Ishikawa (cell line): Measurements from ENCODE around the gene MGMT.

ENCODE experiments used
- CEBPB ChIP-seq: IDR thresholded peaks from 2 replicates; pipeline ENCODE4 v1.6.1; 2012
- CREB1 ChIP-seq: IDR thresholded peaks from 2 replicates; pipeline ENCODE4 v1.6.1; 2012; ENCODE audit warnings: low read depth
- EGR1 ChIP-seq: IDR thresholded peaks from 2 replicates; pipeline ENCODE4 v1.6.1; 2012
- EP300 ChIP-seq: IDR thresholded peaks from 2 replicates; pipeline ENCODE4 v1.6.1; 2012; ENCODE audit warnings: borderline replicate concordance
- FOXM1 ChIP-seq: IDR thresholded peaks from 2 replicates; pipeline ENCODE4 v1.6.1; 2012; ENCODE audit warnings: low read depth, borderline replicate concordance
- NFIC ChIP-seq: IDR thresholded peaks from 2 replicates; pipeline ENCODE4 v1.6.1; 2012
- RAD21 ChIP-seq: IDR thresholded peaks from 2 replicates; pipeline ENCODE4 v1.6.1; 2012; ENCODE audit warnings: low read depth
- TAF1 ChIP-seq: IDR thresholded peaks from 2 replicates; pipeline ENCODE4 v1.6.1; 2012; ENCODE audit warnings: low read depth, mild to moderate bottlenecking
- TCF12 ChIP-seq: IDR thresholded peaks from 2 replicates; pipeline ENCODE4 v1.6.1; 2012; ENCODE audit warnings: low read depth
- TEAD4 ChIP-seq: IDR thresholded peaks from 2 replicates; pipeline ENCODE4 v1.6.1; 2012
- YY1 ChIP-seq: IDR thresholded peaks from 2 replicates; pipeline ENCODE4 v1.6.1; 2012; ENCODE audit warnings: low read depth
- ZBTB7A ChIP-seq: IDR thresholded peaks from 2 replicates; pipeline ENCODE4 v1.6.1; 2012; ENCODE audit warnings: low read depth
- TF ChIP-seq, protein P1 (sequence below): IDR thresholded peaks from 2 replicates; pipeline ENCODE4 v1.6.1; 2012
- TF ChIP-seq, protein P2 (sequence below): IDR thresholded peaks from 2 replicates; pipeline ENCODE4 v1.6.1; 2012; ENCODE audit warnings: low read depth, mild to moderate bottlenecking
- TF ChIP-seq, protein P3 (sequence below): IDR thresholded peaks from 2 replicates; pipeline ENCODE4 v1.6.1; 2012

MGMT gene

DNA sequence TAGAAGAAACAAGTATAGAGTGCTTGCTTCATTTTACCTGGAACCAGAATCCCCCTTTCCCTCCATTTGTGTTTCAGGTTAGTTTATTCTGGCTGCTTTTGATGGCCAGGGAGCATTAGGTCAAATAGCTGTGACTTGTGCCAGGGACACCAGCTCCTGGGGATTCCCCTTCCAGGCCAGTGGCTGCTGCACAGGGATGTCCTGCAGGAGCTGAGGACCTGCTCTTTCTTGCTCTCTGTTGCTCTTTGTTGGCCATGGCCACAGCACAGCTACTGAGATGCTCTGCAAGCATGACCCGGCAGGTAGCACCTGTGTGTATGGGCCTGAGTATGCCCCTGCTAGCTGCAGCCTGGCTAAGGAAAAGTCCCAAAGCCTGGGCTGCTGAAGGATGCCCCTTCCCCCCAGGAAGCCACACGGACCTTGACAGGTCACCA, 288.1 kb downstream of the MGMT start:
- TF ChIP-seq CREB1 (no peak), TCF12 (no peak)

DNA sequence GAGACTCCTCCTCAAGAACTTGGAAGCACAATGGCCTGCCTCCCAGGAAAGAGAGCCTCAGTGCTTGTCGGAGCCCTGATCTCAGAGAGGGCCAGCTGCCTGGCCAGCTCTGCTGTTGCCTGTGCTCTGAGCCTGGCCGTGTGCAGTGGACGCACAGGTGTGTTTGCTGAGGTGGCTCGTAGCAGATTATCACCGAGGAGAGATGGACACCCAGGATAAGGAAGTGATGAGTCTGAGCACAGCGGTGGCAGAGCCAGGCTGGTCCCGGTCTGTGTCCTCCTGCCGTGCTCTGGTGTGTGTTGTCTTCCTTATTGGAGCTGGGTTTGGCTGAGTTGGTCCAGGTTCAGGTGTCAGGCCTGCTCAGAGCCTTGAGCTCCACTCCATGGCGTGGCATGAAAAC, 288.6 kb downstream of the MGMT start:
- no peak for TF ChIP-seq EP300
- no peak for TF ChIP-seq YY1
- TF ChIP-seq TCF12, result no peak
- no peak for TF ChIP-seq TAF1
- TF ChIP-seq FOXM1, result no peak
- TF ChIP-seq CEBPB, result no peak
- TF ChIP-seq, protein P1, sequence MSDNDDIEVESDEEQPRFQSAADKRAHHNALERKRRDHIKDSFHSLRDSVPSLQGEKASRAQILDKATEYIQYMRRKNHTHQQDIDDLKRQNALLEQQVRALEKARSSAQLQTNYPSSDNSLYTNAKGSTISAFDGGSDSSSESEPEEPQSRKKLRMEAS, result no peak
- TF ChIP-seq RAD21, result no peak
- TF ChIP-seq EGR1, result no peak
- TF ChIP-seq TEAD4, result no peak
- TF ChIP-seq, protein P2, sequence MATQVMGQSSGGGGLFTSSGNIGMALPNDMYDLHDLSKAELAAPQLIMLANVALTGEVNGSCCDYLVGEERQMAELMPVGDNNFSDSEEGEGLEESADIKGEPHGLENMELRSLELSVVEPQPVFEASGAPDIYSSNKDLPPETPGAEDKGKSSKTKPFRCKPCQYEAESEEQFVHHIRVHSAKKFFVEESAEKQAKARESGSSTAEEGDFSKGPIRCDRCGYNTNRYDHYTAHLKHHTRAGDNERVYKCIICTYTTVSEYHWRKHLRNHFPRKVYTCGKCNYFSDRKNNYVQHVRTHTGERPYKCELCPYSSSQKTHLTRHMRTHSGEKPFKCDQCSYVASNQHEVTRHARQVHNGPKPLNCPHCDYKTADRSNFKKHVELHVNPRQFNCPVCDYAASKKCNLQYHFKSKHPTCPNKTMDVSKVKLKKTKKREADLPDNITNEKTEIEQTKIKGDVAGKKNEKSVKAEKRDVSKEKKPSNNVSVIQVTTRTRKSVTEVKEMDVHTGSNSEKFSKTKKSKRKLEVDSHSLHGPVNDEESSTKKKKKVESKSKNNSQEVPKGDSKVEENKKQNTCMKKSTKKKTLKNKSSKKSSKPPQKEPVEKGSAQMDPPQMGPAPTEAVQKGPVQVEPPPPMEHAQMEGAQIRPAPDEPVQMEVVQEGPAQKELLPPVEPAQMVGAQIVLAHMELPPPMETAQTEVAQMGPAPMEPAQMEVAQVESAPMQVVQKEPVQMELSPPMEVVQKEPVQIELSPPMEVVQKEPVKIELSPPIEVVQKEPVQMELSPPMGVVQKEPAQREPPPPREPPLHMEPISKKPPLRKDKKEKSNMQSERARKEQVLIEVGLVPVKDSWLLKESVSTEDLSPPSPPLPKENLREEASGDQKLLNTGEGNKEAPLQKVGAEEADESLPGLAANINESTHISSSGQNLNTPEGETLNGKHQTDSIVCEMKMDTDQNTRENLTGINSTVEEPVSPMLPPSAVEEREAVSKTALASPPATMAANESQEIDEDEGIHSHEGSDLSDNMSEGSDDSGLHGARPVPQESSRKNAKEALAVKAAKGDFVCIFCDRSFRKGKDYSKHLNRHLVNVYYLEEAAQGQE, result no peak
- TF ChIP-seq NFIC, result no peak
- TF ChIP-seq CREB1, result no peak
- no peak for TF ChIP-seq ZBTB7A
- TF ChIP-seq, protein P3, sequence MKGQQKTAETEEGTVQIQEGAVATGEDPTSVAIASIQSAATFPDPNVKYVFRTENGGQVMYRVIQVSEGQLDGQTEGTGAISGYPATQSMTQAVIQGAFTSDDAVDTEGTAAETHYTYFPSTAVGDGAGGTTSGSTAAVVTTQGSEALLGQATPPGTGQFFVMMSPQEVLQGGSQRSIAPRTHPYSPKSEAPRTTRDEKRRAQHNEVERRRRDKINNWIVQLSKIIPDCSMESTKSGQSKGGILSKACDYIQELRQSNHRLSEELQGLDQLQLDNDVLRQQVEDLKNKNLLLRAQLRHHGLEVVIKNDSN, result no peak

DNA sequence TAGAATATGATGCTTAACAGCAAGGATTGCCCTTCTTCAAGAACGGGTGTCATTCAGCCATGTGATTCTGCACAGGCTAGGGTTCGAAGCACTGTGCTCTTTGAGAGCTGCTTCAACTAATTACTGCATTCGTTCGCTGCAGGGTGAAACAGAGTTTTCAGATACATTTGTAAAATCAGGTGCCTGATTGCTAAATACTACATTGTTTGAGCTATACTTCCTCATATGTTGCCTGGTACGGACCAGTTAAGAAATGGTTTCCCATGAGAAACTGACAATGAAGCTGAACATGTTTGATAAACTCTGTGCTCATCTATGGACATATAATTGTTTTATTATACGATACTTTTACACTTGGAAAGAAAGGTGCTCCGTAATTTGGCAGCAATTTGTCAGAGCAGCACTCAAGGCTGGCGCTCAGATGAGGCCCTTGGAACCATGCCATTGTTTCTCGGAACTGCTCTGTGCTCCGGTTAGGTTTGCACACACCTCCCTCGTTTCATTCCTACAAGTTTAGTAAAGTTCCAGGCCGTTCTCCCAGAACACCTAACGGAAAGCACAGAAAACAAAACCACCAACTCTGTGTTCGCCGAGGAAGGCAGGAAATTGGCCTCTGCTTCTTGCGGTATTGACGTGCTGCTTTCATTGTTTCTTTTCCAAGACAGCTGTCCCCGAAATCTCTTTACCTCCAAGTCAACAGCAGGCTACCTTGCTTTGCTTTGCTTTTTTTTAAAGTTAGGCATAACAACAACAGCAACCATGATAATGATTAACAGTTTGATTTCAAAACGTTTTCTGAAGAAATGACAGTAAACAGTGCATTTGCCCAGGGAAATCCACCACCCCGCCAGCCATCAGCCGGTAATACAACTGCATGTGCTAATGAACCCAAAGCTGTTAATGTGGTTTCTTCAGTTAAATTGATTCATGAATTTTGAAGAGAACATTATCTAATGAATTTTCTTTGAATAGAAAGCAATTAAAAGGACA, 290.2 kb downstream of the MGMT start:
- TF ChIP-seq CREB1, result no peak

DNA sequence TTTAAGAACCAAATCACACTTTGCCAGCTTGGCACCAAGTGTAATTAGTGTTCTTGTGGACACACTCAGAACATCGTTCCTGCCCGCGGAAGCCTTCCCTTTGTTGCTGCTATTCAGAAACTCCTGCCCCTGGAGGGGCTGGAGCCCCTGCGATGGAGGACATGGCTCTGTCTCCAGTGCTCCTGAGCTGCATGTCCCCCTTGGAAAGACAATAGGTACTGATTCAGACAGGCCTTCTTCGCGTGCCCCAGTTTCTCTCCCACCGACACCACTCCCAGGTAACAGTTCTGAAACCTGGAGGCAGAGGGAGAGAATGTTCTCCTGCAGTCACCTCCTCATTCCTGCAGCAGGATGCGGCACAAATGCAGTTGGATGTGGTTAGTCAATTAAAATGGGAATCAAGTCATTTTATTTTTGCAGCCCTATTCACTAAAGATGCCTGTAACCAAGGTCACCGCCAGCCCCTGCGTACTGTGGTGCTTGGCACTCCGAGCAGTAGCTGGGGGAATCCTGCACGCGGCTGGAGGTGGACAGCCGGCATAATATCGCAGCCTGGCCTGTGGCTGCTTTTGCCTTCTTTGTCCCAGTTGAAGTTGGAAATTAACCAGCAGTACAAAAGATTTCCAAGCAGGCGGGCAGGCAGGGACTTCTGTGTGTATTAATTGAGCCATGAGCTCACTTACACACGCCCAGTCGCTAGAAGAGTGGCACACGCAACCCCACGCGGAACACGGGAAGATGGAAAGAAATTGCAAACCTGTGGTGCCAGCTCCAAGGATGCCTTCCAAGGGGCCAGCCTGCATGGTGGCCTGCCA, 291.4 kb downstream of the MGMT start:
- TF ChIP-seq NFIC (no peak), ZBTB7A (no peak), TAF1 (no peak), EGR1 (no peak), CREB1 (no peak), FOXM1 (no peak), TEAD4 (no peak), TCF12 (no peak), YY1 (no peak), RAD21 (no peak), CEBPB (no peak), EP300 (no peak)
- TF ChIP-seq, protein P1, result no peak
- TF ChIP-seq, protein P2, result no peak
- TF ChIP-seq, protein P3, result no peak

DNA sequence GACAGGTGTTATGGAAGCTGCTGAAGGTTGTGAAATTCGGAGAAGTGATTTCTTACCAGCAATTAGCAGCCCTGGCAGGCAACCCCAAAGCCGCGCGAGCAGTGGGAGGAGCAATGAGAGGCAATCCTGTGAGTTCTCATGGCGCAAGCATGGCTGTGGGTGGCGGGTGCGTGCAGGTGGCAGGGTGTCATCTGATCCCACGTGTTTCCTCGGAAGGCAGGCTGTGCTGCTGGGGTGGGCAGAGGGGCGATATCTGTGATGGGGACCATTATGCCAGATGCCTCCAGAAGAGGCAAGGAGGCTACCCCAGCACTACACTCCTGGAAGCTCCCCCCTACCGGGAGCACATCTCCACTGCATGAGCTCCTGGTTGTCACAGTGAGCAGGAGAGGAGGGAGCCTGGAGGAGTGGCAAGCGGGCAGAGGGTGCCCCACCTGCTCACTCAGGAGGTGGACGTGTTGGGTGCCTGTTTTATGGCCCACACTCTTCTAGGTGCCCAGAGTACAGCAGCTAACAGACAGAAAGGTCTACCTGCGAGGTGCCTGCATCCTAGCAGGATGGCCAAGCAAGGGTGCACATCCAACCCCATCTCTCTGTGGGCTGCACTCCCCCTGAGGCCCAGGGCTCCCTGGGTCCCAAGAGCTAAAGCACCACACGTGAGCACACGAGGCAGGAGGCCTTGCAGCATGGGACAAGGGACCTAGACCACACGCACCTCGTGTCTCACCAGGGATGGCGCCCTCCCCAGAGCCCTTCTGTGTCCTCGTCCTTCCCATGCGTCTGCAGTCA, 292.4 kb downstream of the MGMT start:
- TF ChIP-seq, protein P3, result no peak
- TF ChIP-seq CREB1 (no peak), EP300 (no peak), ZBTB7A (no peak), TEAD4 (no peak), YY1 (no peak), TCF12 (no peak), CEBPB (no peak), EGR1 (no peak), NFIC (no peak), TAF1 (no peak), FOXM1 (no peak), RAD21 (no peak)
- TF ChIP-seq, protein P1, result no peak
- TF ChIP-seq, protein P2, result no peak
